ENCODE measurements around the gene TM4SF1. TPM values are rescaled to one million over a fixed set of nuclear protein-coding genes. Genes with fewer than 3 reads are reported as not detected.

TM4SF1 gene
- total RNA-seq, 4 donors from 2014 or later, result 80.4 to 96.4 (median 83.6) TPM

GRCh38 chr3:149368201-149368673, 9.2 kb downstream of the TM4SF1 start:
- Histone ChIP-seq H3K27ac (peak overlapping the region; percentile 80), H3K36me3 (no peaks in the 10 kb centered on the region), H3K4me1 (peaks cover 63% of the 10 kb centered on the region), H3K27me3 (no peaks in the 10 kb centered on the region), H3K4me3 (no peak overlapping the region), H3K9me3 (no peaks in the 10 kb centered on the region)
- no peak for DNase-seq (ENCODE audit: low spot score in 2 of 2)
- 61% methylated on average over 6 of the region's 6 CpGs for WGBS
- no peak for TF ChIP-seq POLR2A (IDR thresholded peaks at IDR 0.05)
- TF ChIP-seq CTCF (IDR thresholded peaks at IDR 0.05), result no peak
- TF ChIP-seq POLR2AphosphoS5 (IDR thresholded peaks at IDR 0.05), result no peak
- no peak for TF ChIP-seq EP300 (IDR thresholded peaks at IDR 0.05)

GRCh38 chr3:149366941-149367840, 10.3 kb downstream of the TM4SF1 start:
- TF ChIP-seq POLR2AphosphoS5 (IDR thresholded peaks at IDR 0.05) (peak in 1 of 3 donors; percentile 62), CTCF (IDR thresholded peaks at IDR 0.05) (no peak), EP300 (IDR thresholded peaks at IDR 0.05) (no peak), POLR2A (IDR thresholded peaks at IDR 0.05) (no peak)
- 47% methylated on average over 3 of the region's 3 CpGs for WGBS
- no peak overlapping the region for H3K4me3 ChIP-seq

GRCh38 chr3:149366031-149366430, 11.4 kb downstream of the TM4SF1 start:
- TF ChIP-seq POLR2AphosphoS5 (IDR thresholded peaks at IDR 0.05), result no peak
- TF ChIP-seq POLR2A (IDR thresholded peaks at IDR 0.05), result no peak
- TF ChIP-seq CTCF (IDR thresholded peaks at IDR 0.05), result no peak
- TF ChIP-seq EP300 (IDR thresholded peaks at IDR 0.05), result no peak
- H3K9me3 ChIP-seq, result no peaks in the 10 kb centered on the region
- no peak for DNase-seq (ENCODE audit: low spot score in 2 of 2)
- no peaks in the 10 kb centered on the region for H3K36me3 ChIP-seq
- peaks cover 43% of the 10 kb centered on the region for H3K4me1 ChIP-seq
- 79% methylated on average over 2 of the region's 2 CpGs for WGBS
- no peaks in the 10 kb centered on the region for H3K27me3 ChIP-seq
- H3K27ac ChIP-seq, result peak overlapping the region; percentile 80
- no peak overlapping the region for H3K4me3 ChIP-seq

More at GRCh38 chr3:149366941-149367840, 10.3 kb downstream of the TM4SF1 start:
- peak overlapping the region; percentile 80 for H3K27ac ChIP-seq
- H3K27me3 ChIP-seq, result no peaks in the 10 kb centered on the region
- no peaks in the 10 kb centered on the region for H3K9me3 ChIP-seq
- no peaks in the 10 kb centered on the region for H3K36me3 ChIP-seq
- DNase-seq (ENCODE audit: low spot score in 2 of 2), result no peak
- peaks cover 54% of the 10 kb centered on the region for H3K4me1 ChIP-seq

GRCh38 chr3:149364624-149365023, 12.8 kb downstream of the TM4SF1 start:
- Histone ChIP-seq H3K27me3 (no peaks in the 10 kb centered on the region), H3K4me3 (no peak overlapping the region), H3K4me1 (peaks cover 29% of the 10 kb centered on the region), H3K9me3 (no peaks in the 10 kb centered on the region), H3K27ac (no peak overlapping the region), H3K36me3 (no peaks in the 10 kb centered on the region)
- TF ChIP-seq POLR2A (IDR thresholded peaks at IDR 0.05), result no peak
- no peak for TF ChIP-seq EP300 (IDR thresholded peaks at IDR 0.05)
- TF ChIP-seq POLR2AphosphoS5 (IDR thresholded peaks at IDR 0.05), result no peak
- TF ChIP-seq CTCF (IDR thresholded peaks at IDR 0.05), result no peak
- WGBS, result 90% methylated on average over 2 of the region's 2 CpGs
- no peak for DNase-seq (ENCODE audit: low spot score in 2 of 2)

GRCh38 chr3:149363053-149363452, 14.4 kb downstream of the TM4SF1 start:
- H3K36me3 ChIP-seq, result no peaks in the 10 kb centered on the region
- no peak overlapping the region for H3K4me3 ChIP-seq
- no peak for DNase-seq (ENCODE audit: low spot score in 2 of 2)
- WGBS, result 73% methylated on average over 2 of the region's 2 CpGs
- H3K4me1 ChIP-seq, result peaks cover 15% of the 10 kb centered on the region
- H3K9me3 ChIP-seq, result no peaks in the 10 kb centered on the region
- no peaks in the 10 kb centered on the region for H3K27me3 ChIP-seq
- no peak overlapping the region for H3K27ac ChIP-seq
- TF ChIP-seq POLR2A (IDR thresholded peaks at IDR 0.05) (no peak), CTCF (IDR thresholded peaks at IDR 0.05) (no peak), EP300 (IDR thresholded peaks at IDR 0.05) (no peak), POLR2AphosphoS5 (IDR thresholded peaks at IDR 0.05) (no peak)

All from suprapubic skin (tissue), 4 donors.